MM.1S (cell line): ENCODE measurements around the gene PDE6G.

ENCODE experiments used
- DNase-seq: peaks from one replicate; pipeline ENCODE4 v3.0.0-alpha.2; 2015
- H2AFZ ChIP-seq: fragments of 300-600 bp; sonication (generic); 2 replicates; pipeline ENCODE4 v1.6.0; 2016; ENCODE audit warnings: antibody characterized with exemption, low read length
- H3F3A ChIP-seq: fragments of 300-600 bp; sonication (generic); 2 replicates; pipeline ENCODE4 v1.6.1; 2016; ENCODE audit warnings: mild to moderate bottlenecking, antibody characterized with exemption, low read length, moderate library complexity, mixed read lengths; ENCODE audit not compliant: insufficient read depth
- H3K27ac ChIP-seq: fragments of 300-600 bp; sonication (generic); 2 replicates; pipeline ENCODE4 v1.5.1; 2016; ENCODE audit warnings: mild to moderate bottlenecking, low read length
- H3K27me3 ChIP-seq: fragments of 300-600 bp; sonication (generic); replicated peaks from 2 replicates; pipeline ENCODE4 v1.6.0; 2016; ENCODE audit warnings: low read length; ENCODE audit not compliant: insufficient read depth
- H3K36me3 ChIP-seq: fragments of 300-600 bp; sonication (generic); replicated peaks from 2 replicates; pipeline ENCODE4 v1.6.1; 2016; ENCODE audit warnings: mild to moderate bottlenecking, low read length, mixed read lengths; ENCODE audit not compliant: insufficient read depth
- H3K4me1 ChIP-seq: fragments of 300-600 bp; sonication (generic); 2 replicates; pipeline ENCODE4 v1.6.1; 2016; ENCODE audit warnings: low read length, mixed read lengths
- H3K4me2 ChIP-seq: fragments of 300-600 bp; sonication (generic); 2 replicates; pipeline ENCODE4 v1.6.0; 2016; ENCODE audit warnings: low read depth, low read length
- H3K4me3 ChIP-seq: fragments of 300-600 bp; sonication (generic); 2 replicates; pipeline ENCODE4 v1.5.1; 2016; ENCODE audit warnings: low read length, mixed read lengths
- H3K79me2 ChIP-seq: fragments of 300-600 bp; sonication (generic); 2 replicates; pipeline ENCODE4 v1.6.1; 2016; ENCODE audit warnings: mixed run types, low read length, mixed read lengths
- H3K9ac ChIP-seq: fragments of 300-600 bp; sonication (generic); 2 replicates; pipeline ENCODE4 v1.6.1; 2016; ENCODE audit warnings: low read length, mixed read lengths
- H3K9me2 ChIP-seq: fragments of 300-600 bp; sonication (generic); replicated peaks from 2 replicates; pipeline ENCODE4 v1.6.1; 2016; ENCODE audit warnings: mild to moderate bottlenecking, low read length, mixed read lengths; ENCODE audit not compliant: insufficient read depth
- H3K9me3 ChIP-seq: fragments of 300-600 bp; sonication (generic); replicated peaks from 2 replicates; pipeline ENCODE4 v1.6.1; 2016; ENCODE audit warnings: mild to moderate bottlenecking, low read length, mixed read lengths; ENCODE audit not compliant: insufficient read depth
- H4K20me1 ChIP-seq: fragments of 300-600 bp; sonication (generic); 2 replicates; pipeline ENCODE4 v1.6.1; 2016; ENCODE audit warnings: mild to moderate bottlenecking, low read length, moderate library complexity, mixed read lengths; ENCODE audit not compliant: insufficient read depth
- EZH2 ChIP-seq: fragments of 300-600 bp; sonication (generic); optimal IDR thresholded peaks from 2 replicates; pipeline ENCODE3; 2017; ENCODE audit warnings: low read depth, mild to moderate bottlenecking, antibody characterized with exemption, low read length, mixed read lengths
- EZH2phosphoT487 ChIP-seq: fragments of 300-600 bp; sonication (generic); IDR thresholded peaks from 2 replicates; pipeline ENCODE4 v1.6.1; 2018; ENCODE audit warnings: antibody characterized with exemption, low read length
- TF ChIP-seq, protein P1 (sequence below): fragments of 300-600 bp; sonication (generic); IDR thresholded peaks from 2 replicates; pipeline ENCODE4 v1.5.1; 2016; ENCODE audit warnings: antibody characterized with exemption, low read length, mixed read lengths

The PDE6G gene

GRCh38 chr17:81691608-81692007, 35.3 kb upstream of the PDE6G start:
- Histone ChIP-seq H3K9me3 (no peaks in the 10 kb centered on the region), H3K4me3 (no peak overlapping the region), H3K79me2 (peaks cover 47% of the 10 kb centered on the region), H2AFZ (no peak overlapping the region), H3K27ac (no peak overlapping the region), H3K4me1 (no peaks in the 10 kb centered on the region), H3K9me2 (no peaks in the 10 kb centered on the region), H3F3A (no peaks in the 10 kb centered on the region), H3K27me3 (no peaks in the 10 kb centered on the region), H3K36me3 (peaks cover 4% of the 10 kb centered on the region), H3K9ac (no peak overlapping the region), H4K20me1 (no peaks in the 10 kb centered on the region), H3K4me2 (no peak overlapping the region)
- no peak for TF ChIP-seq EZH2phosphoT487
- TF ChIP-seq, protein P1, sequence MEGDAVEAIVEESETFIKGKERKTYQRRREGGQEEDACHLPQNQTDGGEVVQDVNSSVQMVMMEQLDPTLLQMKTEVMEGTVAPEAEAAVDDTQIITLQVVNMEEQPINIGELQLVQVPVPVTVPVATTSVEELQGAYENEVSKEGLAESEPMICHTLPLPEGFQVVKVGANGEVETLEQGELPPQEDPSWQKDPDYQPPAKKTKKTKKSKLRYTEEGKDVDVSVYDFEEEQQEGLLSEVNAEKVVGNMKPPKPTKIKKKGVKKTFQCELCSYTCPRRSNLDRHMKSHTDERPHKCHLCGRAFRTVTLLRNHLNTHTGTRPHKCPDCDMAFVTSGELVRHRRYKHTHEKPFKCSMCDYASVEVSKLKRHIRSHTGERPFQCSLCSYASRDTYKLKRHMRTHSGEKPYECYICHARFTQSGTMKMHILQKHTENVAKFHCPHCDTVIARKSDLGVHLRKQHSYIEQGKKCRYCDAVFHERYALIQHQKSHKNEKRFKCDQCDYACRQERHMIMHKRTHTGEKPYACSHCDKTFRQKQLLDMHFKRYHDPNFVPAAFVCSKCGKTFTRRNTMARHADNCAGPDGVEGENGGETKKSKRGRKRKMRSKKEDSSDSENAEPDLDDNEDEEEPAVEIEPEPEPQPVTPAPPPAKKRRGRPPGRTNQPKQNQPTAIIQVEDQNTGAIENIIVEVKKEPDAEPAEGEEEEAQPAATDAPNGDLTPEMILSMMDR, result no peak
- TF ChIP-seq EZH2, result no peak
- DNase-seq, result no peak

DNA sequence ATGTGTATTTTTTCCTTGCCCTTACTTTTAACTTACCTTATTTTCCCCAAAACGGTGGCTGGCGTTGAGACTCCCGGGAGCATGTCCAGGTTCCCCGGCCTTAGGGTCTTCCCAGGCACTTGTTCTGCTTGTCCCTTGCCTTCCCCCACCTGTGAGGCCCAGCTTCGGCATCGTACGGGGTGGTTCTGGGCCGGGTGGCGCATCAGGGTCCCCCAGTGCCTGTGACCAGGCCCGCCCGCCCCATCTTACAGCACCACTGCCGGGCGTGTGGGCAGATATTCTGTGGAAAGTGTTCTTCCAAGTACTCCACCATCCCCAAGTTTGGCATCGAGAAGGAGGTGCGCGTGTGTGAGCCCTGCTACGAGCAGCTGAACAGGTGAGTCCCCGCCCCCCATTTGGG, 34.9 kb upstream of the PDE6G start:
- H3K9ac ChIP-seq, result no peak overlapping the region
- no peaks in the 10 kb centered on the region for H3F3A ChIP-seq
- H3K9me2 ChIP-seq, result no peaks in the 10 kb centered on the region
- no peak overlapping the region for H3K4me2 ChIP-seq
- H3K79me2 ChIP-seq, result peaks cover 51% of the 10 kb centered on the region
- H3K4me3 ChIP-seq, result no peak overlapping the region
- H3K9me3 ChIP-seq, result no peaks in the 10 kb centered on the region
- no peak overlapping the region for H2AFZ ChIP-seq
- H3K4me1 ChIP-seq, result no peaks in the 10 kb centered on the region
- TF ChIP-seq, protein P1, result no peak
- TF ChIP-seq EZH2phosphoT487 (no peak), EZH2 (no peak)
- H3K36me3 ChIP-seq, result peaks cover 8% of the 10 kb centered on the region
- DNase-seq, result no peak
- no peaks in the 10 kb centered on the region for H4K20me1 ChIP-seq
- no peaks in the 10 kb centered on the region for H3K27me3 ChIP-seq
- H3K27ac ChIP-seq, result no peak overlapping the region

DNA sequence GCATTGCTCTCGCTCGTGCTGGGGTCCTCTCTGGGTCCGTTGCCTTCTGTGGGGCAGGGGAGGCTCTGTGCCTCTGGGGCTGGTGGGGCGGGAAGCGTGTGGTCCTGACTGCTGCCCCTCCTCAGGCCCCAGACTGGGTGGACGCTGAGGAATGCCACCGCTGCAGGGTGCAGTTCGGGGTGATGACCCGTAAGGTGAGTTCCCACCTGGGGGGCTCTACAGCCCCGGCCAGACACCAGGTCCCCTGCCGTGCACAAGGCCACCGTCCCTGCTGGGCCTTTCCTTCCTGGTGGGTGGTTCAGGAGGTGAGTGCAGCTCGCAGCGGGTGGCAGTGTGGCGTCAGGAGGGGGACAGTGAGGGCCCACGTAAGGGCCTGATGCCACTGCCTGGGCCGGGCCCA, 34.2 kb upstream of the PDE6G start:
- DNase-seq, result no peak
- no peak overlapping the region for H2AFZ ChIP-seq
- peaks cover 58% of the 10 kb centered on the region for H3K79me2 ChIP-seq
- no peaks in the 10 kb centered on the region for H4K20me1 ChIP-seq
- 0 out of 2 replicates have a peak, but pooled peaks cover 2% of the 10 kb centered on the region for H3K4me1 ChIP-seq
- peaks cover 11% of the 10 kb centered on the region for H3K36me3 ChIP-seq
- no peak overlapping the region for H3K4me3 ChIP-seq
- no peak overlapping the region for H3K4me2 ChIP-seq
- TF ChIP-seq EZH2 (no peak), EZH2phosphoT487 (no peak)
- TF ChIP-seq, protein P1, result no peak
- no peaks in the 10 kb centered on the region for H3F3A ChIP-seq
- no peak overlapping the region for H3K9ac ChIP-seq
- no peaks in the 10 kb centered on the region for H3K9me2 ChIP-seq
- H3K27ac ChIP-seq, result no peak overlapping the region
- H3K9me3 ChIP-seq, result no peaks in the 10 kb centered on the region
- H3K27me3 ChIP-seq, result no peaks in the 10 kb centered on the region
